Kidney capillary endothelial cell (primary cell): ENCODE measurements around the gene TTC6.

Experiments
- DNase-seq: peaks from one replicate; pipeline ENCODE4 v3.0.0-alpha.2; 2018; ENCODE audit warnings: low spot score

TTC6 gene

GRCh38 chr14:37623971-37624370 lies 28.5 kb downstream of the TTC6 start:
- no peak for DNase-seq

GRCh38 chr14:37625597-37626595 lies 30.5 kb downstream of the TTC6 start:
- no peak for DNase-seq

- DNase-seq: no peak
Observed at GRCh38 chr14:37637341-37637740, 41.9 kb downstream of the TTC6 start.

- no peak for DNase-seq
Observed at GRCh38 chr14:37638599-37638998, 43.2 kb downstream of the TTC6 start.

- DNase-seq: no peak
Observed at GRCh38 chr14:37641117-37641516, 45.7 kb downstream of the TTC6 start.

- DNase-seq: no peak
Observed at GRCh38 chr14:37642125-37642524, 46.7 kb downstream of the TTC6 start.

GRCh38 chr14:37643701-37644100 lies 48.3 kb downstream of the TTC6 start:
- DNase-seq: no peak
